GM15510 (cell line): Measurements from ENCODE around the gene ATOSB.
A peak's percentile ranks its signal among the peaks of the same experiment; 100 is the strongest.

Experiments
- POLR2A ChIP-seq: IDR thresholded peaks from 3 replicates; pipeline ENCODE4 v1.6.1; 2011; ENCODE audit warnings: borderline replicate concordance; ENCODE audit not compliant: insufficient read length; ENCODE audit errors: extremely low read depth

Gene ATOSB, protein sequence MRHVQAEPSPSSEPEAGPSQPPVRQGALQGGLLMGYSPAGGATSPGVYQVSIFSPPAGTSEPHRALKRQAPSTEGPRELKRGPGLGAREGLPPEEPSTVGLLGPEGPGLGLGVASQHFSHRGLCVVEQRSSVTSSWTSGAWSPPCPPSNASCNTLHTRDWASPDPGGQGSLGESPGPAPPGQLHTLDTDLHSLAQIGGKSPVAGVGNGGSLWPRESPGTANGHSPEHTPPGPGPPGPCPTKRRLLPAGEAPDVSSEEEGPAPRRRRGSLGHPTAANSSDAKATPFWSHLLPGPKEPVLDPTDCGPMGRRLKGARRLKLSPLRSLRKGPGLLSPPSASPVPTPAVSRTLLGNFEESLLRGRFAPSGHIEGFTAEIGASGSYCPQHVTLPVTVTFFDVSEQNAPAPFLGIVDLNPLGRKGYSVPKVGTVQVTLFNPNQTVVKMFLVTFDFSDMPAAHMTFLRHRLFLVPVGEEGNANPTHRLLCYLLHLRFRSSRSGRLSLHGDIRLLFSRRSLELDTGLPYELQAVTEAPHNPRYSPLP

DNA sequence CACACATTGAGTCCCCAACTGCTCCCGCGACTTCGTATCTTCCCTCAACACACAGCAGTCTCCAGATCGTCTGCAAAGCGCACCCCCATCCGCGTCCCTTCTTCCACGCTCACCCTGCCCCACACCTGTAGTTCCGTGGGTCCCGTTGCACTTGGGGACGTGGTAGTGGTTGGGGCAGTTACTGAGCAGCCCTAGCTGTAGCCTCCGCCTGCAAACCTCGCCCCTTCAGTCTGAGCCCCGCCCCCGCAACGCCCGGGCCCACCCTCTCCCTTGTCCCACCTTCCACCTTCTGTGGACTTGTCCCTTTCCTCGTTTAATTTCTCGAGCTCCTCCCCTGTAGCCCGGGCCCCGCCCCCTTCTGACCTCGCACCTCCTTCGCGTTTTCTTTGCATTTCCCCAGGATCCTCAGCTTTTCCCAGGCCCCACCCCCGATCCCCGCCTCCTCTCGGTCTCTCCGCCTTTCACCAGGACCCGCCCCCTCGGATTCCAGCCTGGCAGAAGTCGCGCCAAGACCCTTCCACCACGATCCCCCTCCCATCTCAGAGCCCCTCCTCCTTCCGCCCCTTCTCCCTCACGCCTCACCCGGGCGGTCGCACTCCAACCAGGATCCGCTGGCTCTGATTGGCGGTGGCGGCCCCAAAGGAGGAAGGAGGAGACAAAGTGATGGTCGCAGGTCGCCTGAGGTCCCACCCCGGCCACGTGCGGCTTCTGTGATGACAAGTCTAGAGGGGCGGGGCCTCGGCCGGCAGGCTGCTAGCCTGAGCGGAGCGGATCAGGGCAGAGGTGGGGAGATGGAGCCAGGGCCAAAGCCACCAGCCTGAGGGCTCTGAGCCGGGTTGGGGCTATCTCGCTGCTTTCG, at the start of gene ATOSB:
TSS of gene ATOSB (minus strand) at position 183 of the 859 bp plus-strand sequence. CDS start 7,588 bp downstream, outside the sequence.
- TF ChIP-seq POLR2A, result peak; percentile 52

DNA sequence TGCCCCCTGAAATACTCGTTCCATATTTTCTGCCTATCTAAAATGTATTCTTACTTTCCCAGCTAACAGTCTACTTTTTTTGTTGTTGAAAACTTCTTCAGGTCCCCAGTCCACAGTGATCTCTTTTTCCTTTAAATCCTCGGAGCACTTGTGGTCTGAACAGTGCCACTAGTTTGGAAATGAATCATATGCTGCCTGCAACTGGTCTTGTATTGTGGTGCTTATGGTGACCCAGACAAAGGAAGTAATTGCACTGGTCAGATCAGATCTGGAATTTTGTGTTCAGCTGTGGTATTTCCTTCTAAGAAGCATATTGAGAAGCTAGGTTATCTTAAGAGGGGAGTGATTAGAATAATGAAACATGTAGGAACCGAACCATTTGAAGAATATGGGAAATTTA, 49.0 kb upstream of the ATOSB start:
- TF ChIP-seq POLR2A, result no peak

- TF ChIP-seq POLR2A, result no peak
Measured at GRCh38 chr9:35163413-35163812, 47.8 kb upstream of the ATOSB start.

- no peak for TF ChIP-seq POLR2A
Measured at GRCh38 chr9:35162605-35163315, 47.1 kb upstream of the ATOSB start.

GRCh38 chr9:35161713-35162604, 46.3 kb upstream of the ATOSB start, which contains the start of gene UNC13B:
Gene UNC13B, plus strand, starts transcription at chr9:35162009. Its CDS starts 275 bp downstream, at chr9:35162284.
- TF ChIP-seq POLR2A, result peak; percentile 46

- TF ChIP-seq POLR2A, result no peak
Measured at GRCh38 chr9:35158501-35159280, 43.0 kb upstream of the ATOSB start.

- no peak for TF ChIP-seq POLR2A
Measured at GRCh38 chr9:35156781-35157180, 41.1 kb upstream of the ATOSB start.

DNA sequence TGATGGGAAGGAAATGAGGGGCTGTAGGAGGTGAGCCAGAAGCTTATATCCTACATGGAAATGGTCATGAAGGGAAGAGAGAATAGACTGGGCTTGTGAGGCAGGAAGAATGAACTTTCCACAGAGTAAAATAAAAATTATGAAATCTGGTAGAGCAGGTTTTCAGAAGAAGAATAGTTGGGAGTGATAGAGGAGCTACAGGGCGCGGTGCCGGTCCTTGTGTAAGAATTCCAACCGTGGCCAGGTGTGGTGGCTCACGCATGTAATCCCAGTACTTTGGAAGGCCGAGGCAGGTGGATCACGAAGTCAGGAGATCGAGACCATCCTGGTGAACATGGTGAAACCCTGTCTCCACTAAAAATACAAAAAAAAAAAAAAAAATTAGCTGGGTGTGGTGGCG, 37.3 kb upstream of the ATOSB start:
- no peak for TF ChIP-seq POLR2A

- no peak for TF ChIP-seq POLR2A
Measured at GRCh38 chr9:35142037-35142436, 26.4 kb upstream of the ATOSB start.

- no peak for TF ChIP-seq POLR2A
Measured at GRCh38 chr9:35140093-35140492, 24.4 kb upstream of the ATOSB start.

GRCh38 chr9:35136866-35137265, 21.2 kb upstream of the ATOSB start:
- TF ChIP-seq POLR2A, result no peak

- no peak for TF ChIP-seq POLR2A
Measured at GRCh38 chr9:35135988-35136387, 20.3 kb upstream of the ATOSB start.

- TF ChIP-seq POLR2A, result no peak
Measured at GRCh38 chr9:35134920-35135319, 19.3 kb upstream of the ATOSB start.
